Naive B cell (primary cell): ENCODE results near the gene CHKA. TPM values are rescaled to one million over a fixed set of nuclear protein-coding genes. Genes with fewer than 3 reads are reported as not detected.

Experiments used
- ATAC-seq, 2 donors: fragments of 150-1000 bp; cut with Tn5 transposase; 2 replicates each; pipeline ENCODE4 v1.10.0; 2021; ENCODE audit warnings: low read depth in 2 of 2, mild to moderate bottlenecking in 2 of 2, moderate library complexity in 2 of 2
- DNase-seq: peaks from one replicate; pipeline ENCODE4 v3.0.0; 2022
- H3K27ac Mint-ChIP-seq, 6 donors: one replicate each; pipeline ENCODE4 v1.8.0; 2020 to 2022; ENCODE audit warnings: mild to moderate bottlenecking in 6 of 6, mixed read lengths in 6 of 6, moderate library complexity in 5 of 6, inconsistent platforms in 2 of 6
- H3K27me3 Mint-ChIP-seq, 3 donors: one replicate each; pipeline ENCODE4 v1.8.0; 2021 to 2022; ENCODE audit warnings: mixed read lengths in 3 of 3, mild to moderate bottlenecking in 1 of 3
- H3K36me3 Mint-ChIP-seq, 2 donors: one replicate each; pipeline ENCODE4 v1.8.0; 2020 to 2022; ENCODE audit warnings: mixed read lengths in 2 of 2, inconsistent platforms in 1 of 2, mild to moderate bottlenecking in 1 of 2
- H3K4me1 Mint-ChIP-seq, 3 donors: one replicate each; pipeline ENCODE4 v1.8.0; 2020 to 2022; ENCODE audit warnings: mixed read lengths in 3 of 3, inconsistent platforms in 1 of 3, mild to moderate bottlenecking in 1 of 3, moderate library complexity in 1 of 3
- H3K4me3 Mint-ChIP-seq, 8 donors: one replicate each; pipeline ENCODE4 v1.8.0; 2020 to 2022; ENCODE audit warnings: mild to moderate bottlenecking in 8 of 8, mixed read lengths in 8 of 8, moderate library complexity in 8 of 8, inconsistent platforms in 2 of 8
- H3K9me3 Mint-ChIP-seq, 7 donors: one replicate each; pipeline ENCODE4 v1.8.0; 2020 to 2022; ENCODE audit warnings: mixed read lengths in 7 of 7, mild to moderate bottlenecking in 5 of 7, inconsistent platforms in 2 of 7, moderate library complexity in 1 of 7
- polyA plus RNA-seq, 6 donors: library from polyadenylated mRNA; unstranded; fragments of 300-500 nt; fragmentation: Illumina TruSeq; gene quantifications; one replicate each; pipeline ENCODE4 v1.2.3, GENCODE V29; 2021; ENCODE audit warnings: low read depth in 6 of 6

Gene CHKA
- polyA plus RNA-seq, 6 donors from 2014 or later, result 4.9 to 17.6 (median 6.4) TPM

DNA sequence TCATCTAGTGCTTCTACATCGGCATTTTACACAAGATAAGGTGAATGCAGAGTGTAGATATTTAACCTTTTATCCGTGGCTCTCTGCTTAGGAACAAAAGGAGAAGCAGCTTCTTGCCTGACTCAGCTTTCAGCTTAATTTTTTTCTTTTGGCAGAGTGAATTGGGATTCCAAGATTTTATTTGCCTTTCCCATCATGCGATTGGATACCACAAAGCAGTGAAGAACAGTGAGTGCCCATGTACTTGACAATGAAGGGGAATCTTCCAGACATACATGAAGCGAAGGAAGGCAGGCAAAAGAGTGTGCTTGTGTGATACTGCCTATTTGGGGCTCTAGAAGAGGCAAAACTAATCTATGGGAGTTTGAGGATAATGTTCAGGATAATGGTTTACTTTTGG, 17.0 kb upstream of the CHKA start:
- ATAC-seq (no peak), DNase-seq (no peak)
- H3K27me3 Mint-ChIP-seq, result peaks cover 11 to 26% (median 17%) of the 10 kb centered on the region in 3 donors
- peaks cover 0 to 7% (median 0%) of the 10 kb centered on the region in 7 donors for H3K9me3 Mint-ChIP-seq
- H3K4me3 Mint-ChIP-seq, result no peak overlapping the region
- H3K27ac Mint-ChIP-seq, result no peak overlapping the region
- no peaks in the 10 kb centered on the region for H3K36me3 Mint-ChIP-seq
- peaks cover 5 to 20% (median 14%) of the 10 kb centered on the region in 3 donors for H3K4me1 Mint-ChIP-seq

DNA sequence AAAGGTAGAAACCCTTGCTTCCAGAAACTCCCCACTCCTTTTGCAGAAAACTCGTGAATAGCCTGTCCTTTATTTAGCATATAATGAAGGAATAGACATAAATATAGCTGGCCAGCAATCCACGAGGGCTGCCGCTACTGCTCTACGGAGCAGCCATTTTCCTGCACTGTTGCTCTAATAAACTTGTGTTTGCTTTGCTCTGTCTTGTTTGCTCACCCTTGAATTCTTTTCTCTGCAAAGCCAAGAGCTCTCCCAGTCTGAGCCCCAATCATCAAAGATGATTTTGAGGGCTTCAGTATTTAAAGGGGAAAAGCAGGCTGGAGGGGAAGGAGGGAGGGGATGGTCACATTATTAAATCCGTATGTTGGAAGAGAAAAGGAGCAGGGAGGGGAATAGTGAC, 16.6 kb upstream of the CHKA start:
- ATAC-seq (no peak), DNase-seq (no peak)
- Mint-ChIP-seq H3K27ac (no peak overlapping the region), H3K4me3 (no peak overlapping the region), H3K36me3 (peaks cover 0 to 2% of the 10 kb centered on the region in 2 donors), H3K27me3 (peaks cover 11 to 26% (median 17%) of the 10 kb centered on the region in 3 donors), H3K4me1 (peaks cover 5 to 20% (median 14%) of the 10 kb centered on the region in 3 donors), H3K9me3 (peaks cover 0 to 8% (median 2%) of the 10 kb centered on the region in 7 donors)

DNA sequence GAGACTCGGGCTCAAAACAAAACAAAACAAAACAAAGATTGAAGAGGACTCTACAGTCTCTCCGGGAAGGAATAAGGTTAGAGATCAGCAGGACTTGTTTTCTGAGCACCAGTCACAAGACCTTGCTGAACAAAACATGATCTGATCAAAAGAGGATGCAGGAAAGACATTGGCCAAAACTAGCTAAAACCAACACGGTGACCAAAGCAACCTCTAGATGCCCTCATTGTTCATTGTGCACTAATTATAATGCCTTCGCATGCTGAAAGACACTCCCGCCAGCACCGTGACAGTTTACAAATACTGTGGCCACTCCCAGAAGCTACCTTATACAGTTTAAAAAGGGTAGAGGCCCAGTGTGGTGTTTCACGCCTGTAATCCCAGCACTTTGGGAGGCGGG, 15.7 kb upstream of the CHKA start:
- ATAC-seq, result no peak
- Mint-ChIP-seq H3K36me3 (peaks cover 0 to 12% of the 10 kb centered on the region in 2 donors), H3K9me3 (peaks cover 4 to 17% (median 10%) of the 10 kb centered on the region in 7 donors)

DNA sequence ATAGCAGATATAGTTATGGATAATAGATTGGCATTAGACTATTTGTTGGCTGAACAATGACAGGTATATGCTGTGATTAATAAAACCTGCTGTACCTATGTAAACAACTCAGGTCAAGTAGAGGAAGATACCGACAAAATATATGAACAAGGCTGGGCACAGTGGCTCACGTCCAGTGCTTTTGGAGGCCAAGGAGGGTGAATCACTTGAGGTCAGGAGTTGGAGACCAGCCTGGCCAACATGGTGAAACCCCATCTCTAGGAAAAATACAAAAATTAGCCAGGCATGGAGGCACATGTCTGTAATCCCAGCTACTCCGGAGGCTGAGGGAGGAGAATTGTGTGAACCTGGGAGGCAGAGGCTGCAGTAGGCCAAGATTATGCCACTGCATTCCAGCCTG, 14.0 kb upstream of the CHKA start:
- H3K4me1 Mint-ChIP-seq, result peaks cover 0 to 3% (median 0%) of the 10 kb centered on the region in 3 donors
- ATAC-seq, result no peak
- DNase-seq, result no peak
- H3K4me3 Mint-ChIP-seq, result no peak overlapping the region
- H3K27me3 Mint-ChIP-seq, result peaks cover 12 to 26% (median 20%) of the 10 kb centered on the region in 3 donors
- peaks cover 4 to 20% (median 10%) of the 10 kb centered on the region in 7 donors for H3K9me3 Mint-ChIP-seq
- peaks cover 0 to 15% of the 10 kb centered on the region in 2 donors for H3K36me3 Mint-ChIP-seq
- peak overlapping the region in 2 of 6 donors; percentile 24 to 78 for H3K27ac Mint-ChIP-seq

More for the DNA sequence above, 15.7 kb upstream of the CHKA start:
- Mint-ChIP-seq H3K4me3 (no peak overlapping the region), H3K27ac (no peak overlapping the region), H3K27me3 (peaks cover 13 to 27% (median 19%) of the 10 kb centered on the region in 3 donors), H3K4me1 (peaks cover 8 to 13% (median 11%) of the 10 kb centered on the region in 3 donors)
- DNase-seq, result no peak

DNA sequence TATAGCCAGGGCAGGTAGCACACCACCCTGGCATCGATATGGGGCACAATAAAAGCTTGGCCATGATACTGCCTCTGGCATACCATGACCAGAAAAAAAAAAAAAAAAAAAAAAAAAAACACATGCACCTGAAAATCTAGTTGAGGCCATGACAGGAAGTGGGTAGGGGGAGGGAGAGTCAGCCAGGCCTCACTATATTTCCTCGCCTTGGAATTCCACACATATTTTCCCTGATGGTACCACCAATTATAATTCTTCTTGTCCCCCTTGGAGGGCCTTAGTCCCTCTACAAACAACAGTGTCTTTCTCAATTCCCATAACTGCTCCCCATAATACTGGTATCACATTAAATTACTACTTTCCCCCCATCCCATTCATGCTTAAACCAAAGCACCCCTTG, 12.6 kb upstream of the CHKA start:
- ATAC-seq (no peak), DNase-seq (no peak)
- Mint-ChIP-seq H3K4me1 (peaks cover 3 to 4% (median 4%) of the 10 kb centered on the region in 3 donors), H3K4me3 (no peak overlapping the region), H3K36me3 (peaks cover 0 to 24% of the 10 kb centered on the region in 2 donors), H3K27me3 (peaks cover 25 to 39% (median 34%) of the 10 kb centered on the region in 3 donors), H3K27ac (no peak overlapping the region), H3K9me3 (peaks cover 4 to 20% (median 10%) of the 10 kb centered on the region in 7 donors)

DNA sequence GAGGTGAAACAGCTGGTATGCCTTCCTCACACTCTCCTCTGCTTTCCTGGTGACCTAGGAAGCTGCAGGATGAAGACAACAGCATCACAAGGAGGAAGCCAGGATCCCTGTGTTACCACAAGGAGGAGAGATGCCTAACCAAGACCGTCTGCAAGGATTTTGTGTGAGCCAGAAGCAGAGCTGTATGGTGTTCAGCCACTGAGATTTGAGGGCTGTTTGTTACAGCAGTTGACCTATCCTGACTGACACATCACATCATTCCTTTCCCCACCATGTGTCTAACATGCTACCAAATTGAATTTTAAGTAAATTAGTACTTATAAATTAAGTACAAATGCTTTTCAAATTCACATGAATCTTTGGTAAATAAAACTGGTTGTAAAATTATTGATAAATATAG, 8.9 kb upstream of the CHKA start:
- peaks cover 4 to 20% (median 10%) of the 10 kb centered on the region in 7 donors for H3K9me3 Mint-ChIP-seq
- peaks cover 15 to 32% (median 25%) of the 10 kb centered on the region in 3 donors for H3K27me3 Mint-ChIP-seq
- H3K36me3 Mint-ChIP-seq, result peaks cover 0 to 24% of the 10 kb centered on the region in 2 donors
- no peak for ATAC-seq
- H3K4me3 Mint-ChIP-seq, result peak overlapping the region in 1 of 8 donors; percentile 58
- H3K27ac Mint-ChIP-seq, result no peak overlapping the region
- peaks cover 3 to 7% (median 6%) of the 10 kb centered on the region in 3 donors for H3K4me1 Mint-ChIP-seq
- no peak for DNase-seq

DNA sequence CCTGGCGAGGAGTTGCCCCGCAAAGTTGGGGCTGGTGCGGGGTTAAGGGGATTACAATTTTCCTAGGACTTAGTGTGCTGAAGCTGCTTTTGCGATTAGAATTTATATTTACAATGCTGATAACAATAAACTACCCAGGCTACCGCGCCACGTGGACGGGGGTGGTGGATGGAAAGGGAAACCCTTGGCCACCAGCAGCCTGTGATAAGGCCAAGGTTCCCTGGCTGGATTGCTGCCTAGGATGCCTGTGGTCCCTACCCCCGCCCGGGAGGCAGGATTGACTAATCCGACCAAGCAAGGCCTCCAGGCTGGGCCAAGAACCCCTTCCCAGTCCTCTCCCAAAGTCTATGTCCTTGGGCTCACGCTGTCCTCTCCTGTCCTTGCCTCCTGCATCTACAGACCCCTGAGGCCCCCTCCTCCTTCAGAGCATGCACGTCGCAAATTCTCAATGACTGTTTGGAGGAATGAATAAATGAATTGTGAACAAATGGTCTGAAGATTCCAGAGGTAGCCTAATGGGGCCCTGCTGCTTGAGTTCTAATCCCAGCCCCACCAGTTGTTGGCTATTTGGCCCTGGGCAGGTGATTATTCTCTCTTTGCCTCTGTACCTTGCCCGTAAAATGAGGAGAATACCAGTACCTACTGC, 7.6 kb upstream of the CHKA start:
- H3K9me3 Mint-ChIP-seq, result peaks cover 4 to 16% (median 9%) of the 10 kb centered on the region in 7 donors
- peaks cover 15 to 30% (median 25%) of the 10 kb centered on the region in 3 donors for H3K27me3 Mint-ChIP-seq
- H3K4me1 Mint-ChIP-seq, result peaks cover 3 to 7% (median 6%) of the 10 kb centered on the region in 3 donors
- DNase-seq (no peak), ATAC-seq (no peak)
- H3K4me3 Mint-ChIP-seq, result peak overlapping the region in 7 of 8 donors; percentile 40 to 74 (median 53)
- peaks cover 0 to 24% of the 10 kb centered on the region in 2 donors for H3K36me3 Mint-ChIP-seq
- peak overlapping the region in 2 of 6 donors; percentile 3 to 77 for H3K27ac Mint-ChIP-seq

DNA sequence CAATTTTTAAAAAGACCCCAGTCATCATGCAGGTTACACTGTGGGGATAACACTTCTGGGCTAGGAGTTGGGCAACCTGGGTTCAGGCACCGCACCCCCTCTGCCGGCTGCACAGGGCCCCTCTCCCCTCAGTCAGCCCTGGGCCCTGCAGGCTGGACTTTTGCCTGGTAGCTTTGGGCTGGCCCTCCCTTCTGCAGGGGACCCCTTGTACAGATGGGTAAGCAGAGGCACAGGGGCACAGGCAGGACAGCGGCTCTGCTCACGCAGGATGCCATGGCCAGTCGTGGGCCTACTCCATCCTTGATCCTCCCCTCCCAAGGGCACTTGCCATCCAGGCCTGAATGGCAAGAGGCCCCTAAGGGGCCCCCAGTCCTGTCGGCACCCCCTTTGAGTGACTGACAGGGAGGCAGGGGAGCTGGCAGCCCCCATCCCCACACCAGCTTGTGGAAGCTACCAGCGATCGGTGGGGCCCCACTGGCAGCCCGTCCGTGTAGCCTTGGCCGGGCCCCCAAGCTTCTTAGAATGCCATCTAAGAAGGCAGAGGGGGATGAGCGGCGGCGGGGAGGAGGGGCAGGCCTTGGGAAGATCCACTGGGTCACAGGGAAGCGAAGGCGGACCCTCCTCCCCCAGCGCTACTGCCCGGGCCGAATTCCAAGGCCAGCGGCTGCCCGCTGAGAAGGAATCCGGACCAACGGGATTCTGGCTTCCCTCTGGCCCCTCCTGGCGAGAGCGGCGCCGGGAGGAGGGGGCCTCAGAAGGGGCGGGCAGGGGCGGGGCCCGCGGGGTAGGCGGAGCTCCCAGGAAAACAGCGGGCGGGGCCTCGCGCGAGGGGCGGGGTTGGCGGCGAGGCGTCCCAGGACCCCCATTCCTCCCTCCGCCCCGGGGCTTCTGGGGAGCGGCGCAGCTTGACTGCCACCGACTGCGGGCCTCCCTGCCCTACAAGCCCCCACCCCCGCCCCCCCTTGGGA, 6.8 kb upstream of the CHKA start:
- peak; percentile 18 to 21 for ATAC-seq
- Mint-ChIP-seq H3K4me1 (peaks cover 3 to 7% (median 6%) of the 10 kb centered on the region in 3 donors), H3K4me3 (peak overlapping the region in 3 of 8 donors; percentile 28 to 50 (median 48)), H3K9me3 (peaks cover 4 to 14% (median 9%) of the 10 kb centered on the region in 7 donors), H3K27ac (no peak overlapping the region), H3K36me3 (peaks cover 0 to 24% of the 10 kb centered on the region in 2 donors), H3K27me3 (peaks cover 15 to 30% (median 25%) of the 10 kb centered on the region in 3 donors)
- no peak for DNase-seq

DNA sequence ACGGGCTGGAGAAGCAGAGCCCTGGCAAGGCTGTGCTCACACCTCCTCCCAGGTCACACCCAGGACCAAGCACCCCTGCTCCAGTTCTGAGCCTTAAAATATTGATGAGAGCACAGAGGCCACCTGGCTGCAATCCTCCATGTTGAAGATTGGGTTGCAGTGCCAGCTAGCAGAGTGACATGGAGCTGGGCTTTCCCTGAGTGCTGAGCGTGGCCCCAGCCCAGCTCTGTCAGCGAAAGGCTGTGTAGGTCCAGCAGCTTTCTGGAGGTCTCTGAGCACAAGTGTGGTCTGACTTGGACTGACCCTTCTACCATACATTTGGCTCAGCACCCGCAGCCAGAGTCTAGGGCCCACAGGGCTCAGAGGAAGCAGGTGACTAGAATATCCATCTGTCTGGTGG, 4.0 kb upstream of the CHKA start:
- no peaks in the 10 kb centered on the region for H3K9me3 Mint-ChIP-seq
- no peak overlapping the region for H3K27ac Mint-ChIP-seq
- peaks cover 15 to 21% (median 16%) of the 10 kb centered on the region in 3 donors for H3K27me3 Mint-ChIP-seq
- H3K36me3 Mint-ChIP-seq, result peaks cover 0 to 10% of the 10 kb centered on the region in 2 donors
- peaks cover 5 to 9% (median 9%) of the 10 kb centered on the region in 3 donors for H3K4me1 Mint-ChIP-seq
- ATAC-seq, result no peak
- peak overlapping the region in 1 of 8 donors; percentile 12 for H3K4me3 Mint-ChIP-seq
- no peak for DNase-seq

DNA sequence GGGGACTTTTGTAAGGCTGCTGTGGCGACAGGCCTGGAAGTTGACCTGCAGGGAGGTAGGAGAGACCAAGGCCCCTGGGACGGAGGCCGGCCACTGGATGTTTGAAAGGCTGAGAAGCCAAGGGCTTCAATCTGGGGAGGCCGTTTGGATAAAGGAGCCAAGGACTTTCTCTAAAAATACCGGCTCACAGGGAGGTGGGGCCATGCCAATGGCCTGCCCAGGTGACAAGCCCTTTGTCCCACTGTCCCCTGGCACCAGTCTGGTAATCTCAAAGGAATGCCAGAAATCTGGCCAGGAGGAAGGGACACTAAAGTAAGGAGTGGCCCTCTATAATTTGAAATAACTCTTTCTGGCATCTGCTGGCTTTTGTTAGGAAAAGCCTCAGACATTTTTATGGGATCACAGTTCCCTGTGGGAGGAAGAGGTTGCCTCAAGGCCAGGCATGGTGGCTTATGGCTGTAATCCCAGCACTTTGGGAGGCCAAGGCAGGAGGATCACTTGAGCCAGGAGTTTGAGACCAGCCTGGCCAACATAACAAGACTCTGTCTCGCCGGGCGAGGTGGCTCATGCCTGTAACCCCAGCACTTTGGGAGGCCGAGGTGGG, 1.9 kb upstream of the CHKA start:
- Mint-ChIP-seq H3K4me1 (peaks cover 17 to 23% (median 21%) of the 10 kb centered on the region in 3 donors), H3K27ac (peak overlapping the region in 2 of 6 donors; percentile 11 to 14), H3K27me3 (peaks cover 0 to 6% (median 0%) of the 10 kb centered on the region in 3 donors), H3K4me3 (peak overlapping the region in 7 of 8 donors; percentile 26 to 75 (median 61)), H3K36me3 (no peaks in the 10 kb centered on the region), H3K9me3 (no peaks in the 10 kb centered on the region)
- no peak for ATAC-seq
- DNase-seq, result no peak

DNA sequence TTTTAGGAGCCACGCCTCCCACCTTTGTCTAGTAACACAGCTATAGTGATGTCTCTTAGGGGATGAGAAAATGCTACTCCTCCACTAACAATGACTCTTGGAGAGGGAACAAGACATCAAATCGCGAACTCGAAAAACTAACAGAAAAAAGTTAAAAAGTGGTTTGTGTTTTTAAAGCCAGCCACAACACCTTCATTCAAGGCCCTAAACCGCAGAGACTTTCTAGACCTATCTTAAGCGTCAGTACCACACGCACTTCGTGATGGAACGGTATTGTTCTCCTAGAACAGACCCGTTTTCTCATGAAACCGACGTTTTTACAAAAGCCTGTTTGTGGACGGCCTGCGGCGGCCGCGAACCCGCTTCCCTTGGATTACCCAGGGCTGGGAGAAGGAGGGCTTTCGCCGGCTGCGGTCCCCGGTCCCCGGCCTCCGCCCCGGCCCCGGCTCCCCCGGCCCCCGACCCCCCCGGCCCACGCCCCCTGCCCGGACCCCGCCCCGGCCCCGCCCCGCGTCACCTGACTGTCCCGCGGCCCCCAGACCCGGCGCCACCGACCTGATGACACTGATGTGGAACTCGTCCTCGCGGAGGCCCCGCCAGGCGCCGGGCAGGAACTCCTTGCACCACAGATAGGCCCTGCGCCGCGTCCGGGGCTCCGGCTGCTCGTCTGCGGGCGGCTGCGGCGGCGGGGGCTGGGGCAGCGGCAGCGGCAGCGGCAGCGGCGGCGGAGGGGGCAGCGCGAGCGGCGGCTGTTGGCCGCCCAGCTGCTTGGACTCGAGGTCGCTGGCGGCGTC, 718 bp downstream of the CHKA start:
- Mint-ChIP-seq H3K27me3 (no peaks in the 10 kb centered on the region), H3K36me3 (no peaks in the 10 kb centered on the region), H3K4me1 (peaks cover 23 to 27% (median 27%) of the 10 kb centered on the region in 3 donors), H3K9me3 (no peaks in the 10 kb centered on the region), H3K4me3 (peak overlapping the region; percentile 76 to 93 (median 88)), H3K27ac (peak overlapping the region; percentile 83 to 97 (median 92))
- ATAC-seq (peak; percentile 27 to 34), DNase-seq (peak; percentile 60)
